Fibroblast of lung (primary cell): ENCODE measurements around the gene EGR1. TPM values are rescaled to one million over a fixed set of nuclear protein-coding genes. Genes with fewer than 3 reads are reported as not detected.

ENCODE experiments used
- DNase-seq, 2 donors: peaks; one replicate each; pipeline versions ENCODE4 v3.0.0 to v3.0.0-alpha.2; 2010; ENCODE audit warnings: low read depth in 2 of 2
- H2AFZ ChIP-seq: 2 replicates; pipeline ENCODE4 v1.5.1; 2012; ENCODE audit warnings: low read length, control low read depth, inconsistent platforms
- H3K27ac ChIP-seq: 2 replicates; pipeline ENCODE4 v1.5.1; 2011; ENCODE audit warnings: low read length, control low read depth; ENCODE audit not compliant: insufficient read depth
- H3K27me3 ChIP-seq: 2 replicates; pipeline ENCODE4 v1.5.1; 2011; ENCODE audit warnings: mild to moderate bottlenecking, low read length; ENCODE audit not compliant: control insufficient read depth, insufficient read depth
- H3K36me3 ChIP-seq: 2 replicates; pipeline ENCODE4 v1.5.1; 2011; ENCODE audit warnings: low read length; ENCODE audit not compliant: control insufficient read depth, insufficient read depth
- H3K4me1 ChIP-seq: 2 replicates; pipeline ENCODE4 v1.5.1; 2011; ENCODE audit warnings: low read length; ENCODE audit not compliant: control insufficient read depth, insufficient read depth; ENCODE audit errors: extremely low read depth
- H3K4me2 ChIP-seq: 2 replicates; pipeline ENCODE4 v1.5.1; 2011; ENCODE audit warnings: low read length, control low read depth; ENCODE audit not compliant: insufficient read depth; ENCODE audit errors: extremely low read depth
- H3K4me3 ChIP-seq, 4 experiments: fragments of 200-600 bp in 1 of 4; sonication (generic) in 1 of 4; replicated peaks in 1 of 4; 2 replicates each; pipeline ENCODE4 v1.5.1; 2011 to 2016; ENCODE audit warnings: low read length in 4 of 4, low read depth in 3 of 4, mild to moderate bottlenecking in 3 of 4, control low read depth in 2 of 4, inconsistent platforms in 1 of 4, mixed read lengths in 1 of 4; ENCODE audit not compliant: insufficient read depth in 1 of 4; ENCODE audit errors: control extremely low read depth in 1 of 4
- H3K79me2 ChIP-seq: 2 replicates; pipeline ENCODE4 v1.5.1; 2012; ENCODE audit warnings: mild to moderate bottlenecking, low read length, inconsistent platforms; ENCODE audit not compliant: control insufficient read depth, insufficient read depth
- H3K9ac ChIP-seq: 2 replicates; pipeline ENCODE4 v1.5.1; 2011; ENCODE audit warnings: mild to moderate bottlenecking, low read length, control low read depth; ENCODE audit not compliant: insufficient read depth
- H3K9me3 ChIP-seq: 2 replicates; pipeline ENCODE4 v1.5.1; 2012; ENCODE audit warnings: low read depth, low read length; ENCODE audit not compliant: control insufficient read depth, insufficient read depth
- H4K20me1 ChIP-seq: 2 replicates; pipeline ENCODE4 v1.5.1; 2011; ENCODE audit warnings: low read length; ENCODE audit not compliant: control insufficient read depth, insufficient read depth; ENCODE audit errors: extremely low read depth
- CTCF ChIP-seq, 2 donors: IDR thresholded peaks in 1 of 2; conservative IDR thresholded peaks in 1 of 2; 1 replicate in 1 of 2; 2 replicates in 1 of 2; pipeline ENCODE4 v1.5.1; 2011 to 2012; ENCODE audit warnings: low read length in 2 of 2, control low read depth in 1 of 2, inconsistent platforms in 1 of 2, low read depth in 1 of 2, mild to moderate bottlenecking in 1 of 2
- EZH2 ChIP-seq: IDR thresholded peaks from 2 replicates; pipeline ENCODE4 v1.5.1; 2012; ENCODE audit warnings: low read length, control low read depth, mild to moderate bottlenecking; ENCODE audit errors: missing control alignments
- polyA plus RNA-seq, 2 donors: library from polyadenylated mRNA; depleted of rRNA in 1 of 2; stranded (reverse) in 1 of 2; unstranded in 1 of 2; fragments of >200 nt; gene quantifications; 2 replicates each; pipeline ENCODE4 v1.2.1, GENCODE V29; 2011 to 2012; ENCODE audit warnings: missing spikeins in 1 of 2
- total RNA-seq: library from RNA; depleted of rRNA; stranded (reverse); fragments of >200 nt; gene quantifications from 2 replicates; pipeline ENCODE4 v1.2.1, GENCODE V29; 2014

Gene EGR1
- total and polyA plus RNA-seq, 2 donors (not counting 1 experiment from before 2014, with no cell fraction given) = 5.8 to 8.8 TPM

DNA sequence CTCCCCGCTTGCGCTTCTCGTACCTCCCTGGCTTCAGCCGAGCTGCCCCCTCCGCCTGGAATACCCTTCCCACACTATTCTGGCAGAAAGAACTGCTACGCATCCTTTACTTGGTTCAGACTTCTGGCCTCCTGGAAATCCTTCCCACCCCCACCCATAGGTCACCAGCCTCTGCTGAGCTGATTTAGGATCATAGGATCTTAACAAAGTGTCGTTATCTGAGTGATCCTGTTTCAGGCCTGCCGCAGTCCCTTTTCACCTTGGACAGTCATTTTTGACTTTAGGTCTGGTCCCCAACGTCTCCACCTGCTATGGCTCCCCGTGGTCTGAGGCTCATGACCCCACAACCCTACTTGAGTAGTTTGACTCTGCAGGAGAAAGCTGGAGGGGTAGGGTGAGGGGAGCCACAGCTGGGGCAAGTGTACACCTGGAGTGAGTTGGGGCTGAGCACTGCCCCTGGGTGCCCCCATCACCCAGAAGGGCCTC lies 27.3 kb downstream of the EGR1 start:
- H3K4me2 ChIP-seq = peak overlapping the region; percentile 93
- peak overlapping the region; percentile 36 to 66 (median 52) for H3K4me3 ChIP-seq
- peak overlapping the region; percentile 52 for H2AFZ ChIP-seq
- H3K4me1 ChIP-seq = peaks cover 10% of the 10 kb centered on the region
- H3K27me3 ChIP-seq = no peaks in the 10 kb centered on the region
- H3K27ac ChIP-seq = peak overlapping the region; percentile 77
- no peak for DNase-seq
- no peaks in the 10 kb centered on the region for H3K36me3 ChIP-seq
- H3K9me3 ChIP-seq = no peaks in the 10 kb centered on the region
- peak overlapping the region; percentile 74 for H3K9ac ChIP-seq
- no peaks in the 10 kb centered on the region for H4K20me1 ChIP-seq
- H3K79me2 ChIP-seq = no peaks in the 10 kb centered on the region
- TF ChIP-seq CTCF (conservative IDR thresholded peaks at IDR 0.05 in 1 of 2, IDR thresholded peaks at IDR 0.05 in 1 of 2; ENCODE audit: low read depth in 1 of 2, low read length in 2 of 2) (no peak), EZH2 (no peak)

GRCh38 chr5:138495351-138495750 lies 30.1 kb downstream of the EGR1 start:
- H2AFZ ChIP-seq = no peak overlapping the region
- no peaks in the 10 kb centered on the region for H4K20me1 ChIP-seq
- DNase-seq = peak in 1 of 2 donors; percentile 34
- no peak for TF ChIP-seq CTCF (conservative IDR thresholded peaks at IDR 0.05 in 1 of 2, IDR thresholded peaks at IDR 0.05 in 1 of 2; ENCODE audit: low read depth in 1 of 2, low read length in 2 of 2)
- no peak for TF ChIP-seq EZH2
- no peak overlapping the region for H3K4me2 ChIP-seq
- no peak overlapping the region for H3K9ac ChIP-seq
- H3K4me3 ChIP-seq = no peak overlapping the region
- no peaks in the 10 kb centered on the region for H3K9me3 ChIP-seq
- no peaks in the 10 kb centered on the region for H3K79me2 ChIP-seq
- H3K36me3 ChIP-seq = no peaks in the 10 kb centered on the region
- H3K27ac ChIP-seq = no peak overlapping the region
- H3K27me3 ChIP-seq = no peaks in the 10 kb centered on the region
- peaks cover 10% of the 10 kb centered on the region for H3K4me1 ChIP-seq

GRCh38 chr5:138498376-138498775 lies 33.1 kb downstream of the EGR1 start:
- no peak for DNase-seq
- no peak for TF ChIP-seq CTCF (conservative IDR thresholded peaks at IDR 0.05 in 1 of 2, IDR thresholded peaks at IDR 0.05 in 1 of 2; ENCODE audit: low read depth in 1 of 2, low read length in 2 of 2)
- no peak for TF ChIP-seq EZH2

More at GRCh38 chr5:138498376-138498775, 33.1 kb downstream of the EGR1 start:
- Histone ChIP-seq H3K27ac (no peak overlapping the region), H3K4me2 (no peak overlapping the region), H3K79me2 (no peaks in the 10 kb centered on the region), H2AFZ (no peak overlapping the region), H3K9me3 (no peaks in the 10 kb centered on the region), H3K4me1 (no peaks in the 10 kb centered on the region), H3K4me3 (no peak overlapping the region), H3K27me3 (no peaks in the 10 kb centered on the region), H3K9ac (no peak overlapping the region), H4K20me1 (no peaks in the 10 kb centered on the region), H3K36me3 (no peaks in the 10 kb centered on the region)
